NCI-H2107 (cell line): ENCODE measurements around the gene CD300LB.
A peak's percentile ranks its signal among the peaks of the same experiment; 100 is the strongest.
"Not testable (repeated sequence)": the region's sequence is repeated elsewhere in the genome, so short reads cannot be mapped to it uniquely, and the experiment has no call there.

Experiments used
- DNase-seq: peaks from one replicate; lab custom pipeline; 2025; lab: John Stamatoyannopoulos, UW

Gene CD300LB

GRCh38 chr17:74531231-74531761 is at the start of gene CD300LB:
Gene CD300LB (minus strand): TSS chr17:74531475. CDS start chr17:74531350, 125 bp downstream.
- no peak for DNase-seq

DNA sequence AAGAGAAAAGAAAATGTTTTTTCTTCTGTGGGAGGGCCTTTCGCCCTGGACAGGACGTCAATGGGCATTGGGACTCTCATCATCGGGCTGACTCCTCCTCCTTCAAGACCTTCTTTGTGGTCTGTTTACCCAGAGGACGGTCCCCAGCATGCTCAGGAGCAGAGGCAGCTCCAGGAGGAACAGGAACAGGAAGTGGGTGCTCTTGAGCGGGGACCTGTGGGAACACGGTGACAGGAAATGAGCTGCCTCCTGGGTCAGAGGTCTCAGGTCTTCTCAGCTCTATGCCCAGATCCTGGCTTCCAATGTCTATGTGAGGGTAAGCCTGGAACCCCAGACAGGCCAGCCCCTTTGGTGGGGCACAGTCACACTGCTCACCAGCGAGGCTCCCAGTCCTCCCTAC is 48.6 kb upstream of the CD300LB start:
- no peak for DNase-seq

DNA sequence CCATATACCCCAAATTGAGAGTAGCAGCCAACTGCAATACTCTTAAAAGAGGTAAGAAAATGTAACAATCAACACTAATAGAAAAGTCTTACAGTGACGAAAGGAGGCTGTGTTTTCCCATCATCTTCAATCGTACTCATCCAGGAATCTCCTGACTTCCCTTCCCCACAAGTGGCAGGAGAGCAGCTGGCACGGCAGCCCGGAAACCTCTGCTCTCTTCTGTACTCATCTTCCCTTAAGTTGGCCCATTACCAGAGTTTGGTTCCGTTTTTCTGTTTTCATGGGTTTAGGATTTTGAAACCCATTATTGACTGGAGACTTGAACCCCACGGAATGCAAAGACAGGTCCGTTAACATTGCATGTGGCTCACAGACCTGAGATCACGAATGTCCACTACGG is 47.7 kb upstream of the CD300LB start:
- DNase-seq, result no peak

DNA sequence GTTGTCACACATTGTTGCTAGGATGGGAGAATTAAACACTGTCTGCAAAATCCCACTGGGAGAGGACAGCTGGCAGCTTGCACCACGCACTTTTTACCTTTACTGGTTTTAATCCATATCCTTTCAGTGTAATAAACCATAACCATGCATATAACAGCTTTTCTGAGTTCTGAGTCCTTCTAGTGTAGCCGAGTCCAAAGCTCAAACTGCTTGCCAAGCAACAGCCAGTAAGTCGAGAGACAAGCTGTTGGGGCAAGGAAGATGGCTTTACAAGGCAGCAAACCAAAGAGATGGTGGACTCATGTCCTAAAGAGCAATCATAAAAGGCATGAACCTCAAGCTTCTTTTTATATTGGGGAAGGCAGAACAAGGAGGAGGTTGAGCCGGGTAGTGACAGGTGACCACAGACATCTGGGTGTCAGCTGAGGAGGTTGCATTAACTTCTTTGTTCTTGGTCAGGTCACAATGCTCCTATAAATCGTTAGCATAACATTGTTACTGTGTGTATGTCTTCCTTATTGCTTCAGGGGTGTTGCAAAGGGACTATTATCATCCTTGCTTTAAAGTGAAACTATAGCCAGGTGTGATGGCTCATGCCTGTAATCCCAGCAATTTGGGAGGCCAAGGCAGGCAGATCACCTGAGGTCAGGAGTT is 43.3 kb upstream of the CD300LB start:
- no peak for DNase-seq

GRCh38 chr17:74573635-74574034 is 42.4 kb upstream of the CD300LB start:
- not testable (repeated sequence) for DNase-seq

DNA sequence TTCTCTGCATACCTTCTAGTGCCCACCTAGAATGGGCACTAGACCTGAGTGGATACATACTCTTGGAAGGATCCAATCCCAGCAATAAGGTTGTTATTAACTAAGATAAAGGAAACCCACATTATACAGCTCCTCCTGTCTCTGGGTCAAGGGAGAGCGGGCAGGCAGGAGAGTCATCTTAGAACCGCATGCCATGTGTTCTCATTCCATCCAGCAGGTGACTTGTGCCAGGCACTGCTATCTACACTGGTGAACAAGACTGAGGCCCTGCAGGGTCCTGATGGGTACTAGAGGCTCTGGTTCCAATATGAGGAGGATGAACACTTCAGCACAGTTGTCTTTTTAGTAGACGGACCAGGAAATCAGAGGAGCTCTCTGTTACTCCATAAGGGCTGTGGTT is 41.9 kb upstream of the CD300LB start:
- DNase-seq, result no peak

DNA sequence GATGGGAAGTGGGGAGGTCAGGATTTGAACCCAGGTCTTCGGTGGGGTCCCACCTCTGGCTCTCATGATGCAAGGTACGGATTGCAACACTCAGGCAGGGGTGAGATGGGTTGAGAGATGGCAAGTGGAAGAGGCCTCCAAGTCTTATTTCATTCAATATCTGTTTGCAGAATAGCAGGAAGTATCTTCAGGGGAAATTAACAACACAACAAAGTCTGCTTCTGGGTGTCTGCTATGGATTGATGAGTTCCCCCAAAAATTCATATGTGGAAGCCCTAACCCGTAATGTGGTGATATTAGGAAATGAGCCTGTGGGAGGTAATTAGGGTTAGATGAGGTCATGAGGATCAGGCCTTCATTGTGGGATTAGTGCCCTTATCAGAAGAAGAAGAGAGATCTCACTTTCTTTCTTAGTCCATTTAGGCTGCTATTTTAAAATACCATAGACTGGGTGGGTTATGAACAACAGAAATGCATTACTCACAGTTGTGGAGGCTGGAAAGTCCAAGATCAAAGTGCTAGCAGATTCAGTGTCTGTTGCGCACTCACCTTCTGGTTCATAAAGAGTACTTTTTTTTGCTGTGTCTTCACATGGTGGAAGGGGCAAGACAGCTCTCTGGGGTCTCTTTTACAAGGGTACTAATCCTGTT is 40.5 kb upstream of the CD300LB start:
- DNase-seq, result no peak

DNA sequence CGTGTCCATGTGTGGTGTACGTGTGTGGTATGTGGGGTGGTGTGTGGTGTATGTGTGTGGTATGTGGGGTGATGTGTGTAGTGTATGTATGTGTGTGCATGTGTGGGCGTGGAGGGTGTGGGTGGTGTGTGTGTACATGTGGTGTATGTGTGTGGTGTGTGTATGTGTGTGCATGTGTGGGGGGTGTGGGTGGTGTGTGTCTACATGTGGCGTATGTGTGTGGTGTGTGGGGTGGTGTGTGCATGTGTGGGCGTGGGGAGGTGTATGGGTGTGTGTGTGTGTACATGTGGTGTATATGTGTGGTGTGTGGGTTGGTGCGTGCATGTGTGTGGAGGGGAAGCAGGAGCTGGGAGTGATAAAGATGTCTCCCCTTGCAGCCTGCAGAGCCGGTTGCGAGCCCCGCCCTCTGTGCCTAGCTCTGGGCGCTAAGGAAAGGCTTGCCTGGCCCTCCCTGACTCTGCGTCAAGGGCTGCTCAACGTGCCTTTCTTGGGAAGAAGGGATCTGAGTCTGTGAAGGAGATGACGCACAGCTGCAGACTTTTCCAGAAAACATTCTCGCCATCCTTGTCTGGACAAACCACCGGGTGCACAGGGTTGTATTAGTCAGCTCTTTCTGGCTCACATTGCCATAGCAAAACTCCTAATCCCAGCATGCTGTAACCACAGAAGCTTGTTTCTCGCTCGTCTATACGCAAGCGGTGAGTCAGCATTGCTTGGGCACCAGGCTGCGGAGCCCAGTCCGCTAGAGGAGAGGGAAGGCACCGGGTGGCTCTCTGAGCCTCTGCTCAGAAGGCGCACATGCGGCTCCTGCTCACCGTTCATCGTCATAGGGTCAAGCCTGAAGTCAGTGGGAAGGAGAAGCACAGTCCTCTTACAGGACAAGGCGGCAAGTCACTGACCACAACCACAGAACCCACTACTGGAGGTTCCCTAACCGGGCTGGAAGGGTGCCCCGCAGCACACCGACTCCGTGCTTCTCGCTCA is 38.0 kb upstream of the CD300LB start:
- peak; percentile 20 for DNase-seq

DNA sequence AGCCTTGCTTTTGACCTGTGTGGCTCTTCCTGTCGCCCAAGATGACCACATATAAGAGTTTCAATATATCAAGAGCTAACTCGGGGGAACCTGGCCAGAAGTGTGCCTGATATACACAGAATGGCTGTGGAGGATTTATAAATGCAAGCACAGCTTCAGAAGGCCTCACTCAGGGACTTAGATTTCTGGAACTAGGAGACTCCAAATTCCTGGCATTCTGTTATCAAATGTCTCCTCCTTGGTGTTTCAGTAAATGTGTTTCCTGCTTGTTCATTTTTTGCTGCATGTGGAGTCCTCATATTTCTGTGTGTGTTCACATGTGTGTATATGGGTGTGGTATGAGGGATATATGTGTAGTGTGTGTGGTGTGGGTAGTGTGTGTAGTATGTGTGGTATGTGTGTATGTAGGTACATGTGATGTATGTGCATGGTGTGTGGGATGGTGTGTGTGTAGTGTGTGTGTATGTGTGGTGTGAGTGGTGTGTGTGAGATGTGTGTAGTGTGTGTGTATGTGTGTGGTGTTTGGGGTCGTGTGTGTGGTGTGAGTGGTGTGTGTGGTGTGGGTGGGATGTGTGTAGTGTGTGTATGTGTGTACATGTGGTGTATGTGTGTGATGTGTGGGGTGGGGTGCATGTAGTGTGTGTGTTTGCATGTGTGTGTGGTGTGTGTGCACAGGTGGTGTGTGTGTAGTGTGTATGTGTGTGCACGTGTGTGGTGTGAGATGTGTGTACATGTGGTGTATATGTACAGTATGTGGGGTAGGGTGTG is 37.0 kb upstream of the CD300LB start:
- no peak for DNase-seq

GRCh38 chr17:74567397-74567796 is 36.1 kb upstream of the CD300LB start, which contains the start of gene CD300H:
Gene CD300H (minus strand): TSS chr17:74567509.
- no peak for DNase-seq

DNA sequence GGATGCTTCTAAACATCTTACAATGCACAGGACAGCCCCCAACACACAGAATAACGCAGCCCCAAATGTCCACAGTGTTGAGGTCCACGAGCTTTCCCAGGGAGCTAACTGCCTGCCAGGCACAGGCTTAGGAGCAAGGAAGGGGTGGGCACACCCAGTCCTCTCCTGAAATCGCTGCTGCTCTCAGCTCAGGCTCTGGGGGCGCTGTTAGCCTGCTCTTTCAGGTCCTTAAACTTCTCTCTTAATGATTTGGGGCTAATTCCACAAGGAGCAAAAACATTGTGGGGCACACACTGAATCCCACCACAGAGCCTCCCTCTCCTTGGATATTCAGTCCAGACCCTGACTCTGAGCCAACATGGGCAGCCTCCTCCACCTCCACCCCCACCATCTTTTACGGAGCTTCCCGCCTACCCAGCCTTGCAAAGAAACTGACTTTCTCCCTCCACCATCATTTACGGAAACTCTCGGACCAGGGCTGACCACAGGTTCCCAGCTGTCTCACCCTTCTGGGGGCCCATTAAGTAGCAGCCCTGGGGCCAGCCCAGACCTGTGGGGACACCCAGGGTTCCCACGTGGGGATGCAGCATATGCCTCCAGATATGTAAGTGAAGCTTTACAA is 35.0 kb upstream of the CD300LB start:
- DNase-seq, result no peak

DNA sequence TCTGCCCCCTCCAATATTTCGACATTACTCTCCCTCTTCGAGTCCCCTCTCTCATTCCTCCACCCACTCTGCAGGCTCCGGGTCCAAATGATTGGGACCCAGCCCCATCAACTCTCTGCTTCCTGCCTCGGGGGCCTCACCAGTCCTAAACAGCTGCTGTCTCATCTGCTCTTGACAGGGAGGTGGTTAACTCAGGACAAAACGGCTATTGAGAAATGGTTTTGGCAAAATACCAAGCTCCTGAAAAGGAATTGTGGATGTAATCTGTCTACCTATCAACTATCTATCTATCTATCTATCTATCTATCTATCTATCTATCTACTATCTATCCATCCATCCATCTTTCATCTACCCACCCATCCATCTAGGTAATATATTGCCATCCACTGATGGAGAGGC is 33.9 kb upstream of the CD300LB start:
- DNase-seq, result no peak

GRCh38 chr17:74563358-74563757 is 32.1 kb upstream of the CD300LB start:
- DNase-seq, result no peak

- no peak for DNase-seq
Measured at GRCh38 chr17:74561586-74561985, 30.3 kb upstream of the CD300LB start.

- DNase-seq, result no peak
Measured at GRCh38 chr17:74558882-74559519, 27.7 kb upstream of the CD300LB start.

- not testable (repeated sequence) for DNase-seq
Measured at GRCh38 chr17:74558402-74558801, 27.1 kb upstream of the CD300LB start.

DNA sequence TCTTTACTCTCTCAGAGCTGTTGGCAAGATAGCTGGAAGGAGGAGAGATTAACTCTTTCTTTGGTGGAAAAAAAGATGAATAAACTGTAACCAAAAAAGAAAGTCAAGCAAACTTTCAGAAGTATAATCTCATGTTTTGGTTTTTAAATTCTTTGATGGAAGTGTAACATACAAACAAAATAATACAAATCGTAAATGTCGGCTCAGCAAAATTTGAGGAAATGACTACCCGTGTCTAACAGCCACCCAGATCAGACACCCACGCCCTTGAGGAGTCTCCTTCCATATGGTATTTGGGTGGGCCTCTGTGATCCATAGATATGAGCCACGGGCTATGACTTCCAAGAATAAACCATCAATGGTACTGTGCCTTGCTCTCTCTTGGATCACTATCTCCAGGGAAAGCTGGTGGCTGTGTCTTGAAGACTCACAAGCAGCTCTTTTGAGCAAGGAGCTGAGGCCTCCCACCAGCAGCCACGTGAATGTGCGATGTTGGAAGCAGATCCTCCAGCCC is 24.2 kb upstream of the CD300LB start:
- DNase-seq, result no peak

DNA sequence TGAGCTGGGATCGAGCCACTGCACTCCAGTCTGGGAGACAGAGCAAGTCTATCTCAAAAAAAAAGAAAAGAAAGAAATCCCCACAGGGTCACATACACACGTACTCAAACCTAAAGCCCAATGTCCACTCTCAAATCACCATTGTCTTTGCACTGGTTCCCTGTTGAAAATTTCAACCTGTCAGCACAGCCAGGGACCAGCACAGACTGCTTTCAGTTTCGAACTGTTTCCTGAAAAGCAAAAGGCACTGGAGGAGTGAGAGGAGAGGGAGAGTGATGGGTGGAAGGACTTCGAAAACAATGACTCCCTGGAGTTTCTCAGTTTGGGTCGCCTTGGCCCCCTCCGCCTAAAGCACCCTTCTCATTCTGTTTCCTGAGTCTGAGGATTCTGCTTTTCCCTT is 23.6 kb upstream of the CD300LB start:
- DNase-seq, result no peak

DNA sequence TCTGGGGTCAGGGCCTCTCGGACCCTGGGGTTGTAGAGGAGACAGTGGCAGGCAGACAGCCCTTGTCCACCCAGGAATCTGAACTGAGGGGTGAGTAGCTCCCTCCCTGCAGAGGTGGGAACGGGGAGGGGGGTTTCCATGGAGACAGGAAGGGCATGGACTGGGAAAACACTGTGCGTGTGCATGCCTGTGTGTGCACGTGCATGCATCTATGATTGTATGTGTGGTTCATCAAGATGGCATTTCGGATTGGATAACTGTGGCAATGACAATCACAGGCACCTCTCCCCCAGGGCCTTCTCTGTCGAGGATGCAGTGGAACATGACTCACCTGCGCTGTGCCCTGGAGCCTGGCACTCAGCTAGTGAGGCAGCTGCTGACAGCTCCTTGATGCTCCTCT is 20.8 kb upstream of the CD300LB start:
- no peak for DNase-seq

DNA sequence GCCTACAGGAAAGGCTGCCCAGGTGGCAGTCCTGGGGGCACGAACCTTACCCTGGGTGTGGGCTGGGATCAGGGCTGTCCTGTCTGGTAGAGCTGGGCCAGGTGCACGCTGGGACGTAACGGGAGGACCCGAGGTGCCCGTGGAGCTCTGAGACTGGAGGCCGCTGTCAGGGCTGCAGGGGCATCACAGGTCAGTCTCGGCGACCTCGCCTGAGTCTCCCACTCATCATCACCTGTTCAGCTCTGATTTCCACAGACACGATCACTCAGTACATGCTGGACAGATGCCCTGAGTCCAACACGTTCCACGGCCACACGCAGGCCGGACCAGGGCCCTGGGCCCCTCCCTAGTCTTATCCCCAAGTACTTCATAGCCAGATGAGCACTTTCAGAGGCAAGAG is 19.3 kb upstream of the CD300LB start:
- DNase-seq, result no peak
